GM19324 (cell line): ENCODE results near the gene NRK.
"Not testable (repeated sequence)": the region's sequence is repeated elsewhere in the genome, so short reads cannot be mapped to it uniquely, and the experiment has no call there.

Experiments used
- ATAC-seq: cut with Tn5 transposase; IDR thresholded peaks from one replicate; pipeline ENCODE4 v1.9.1; 2021; ENCODE audit warnings: mild to moderate bottlenecking, moderate library complexity; ENCODE audit not compliant: unreplicated experiment, low FRiP score

The NRK gene, protein sequence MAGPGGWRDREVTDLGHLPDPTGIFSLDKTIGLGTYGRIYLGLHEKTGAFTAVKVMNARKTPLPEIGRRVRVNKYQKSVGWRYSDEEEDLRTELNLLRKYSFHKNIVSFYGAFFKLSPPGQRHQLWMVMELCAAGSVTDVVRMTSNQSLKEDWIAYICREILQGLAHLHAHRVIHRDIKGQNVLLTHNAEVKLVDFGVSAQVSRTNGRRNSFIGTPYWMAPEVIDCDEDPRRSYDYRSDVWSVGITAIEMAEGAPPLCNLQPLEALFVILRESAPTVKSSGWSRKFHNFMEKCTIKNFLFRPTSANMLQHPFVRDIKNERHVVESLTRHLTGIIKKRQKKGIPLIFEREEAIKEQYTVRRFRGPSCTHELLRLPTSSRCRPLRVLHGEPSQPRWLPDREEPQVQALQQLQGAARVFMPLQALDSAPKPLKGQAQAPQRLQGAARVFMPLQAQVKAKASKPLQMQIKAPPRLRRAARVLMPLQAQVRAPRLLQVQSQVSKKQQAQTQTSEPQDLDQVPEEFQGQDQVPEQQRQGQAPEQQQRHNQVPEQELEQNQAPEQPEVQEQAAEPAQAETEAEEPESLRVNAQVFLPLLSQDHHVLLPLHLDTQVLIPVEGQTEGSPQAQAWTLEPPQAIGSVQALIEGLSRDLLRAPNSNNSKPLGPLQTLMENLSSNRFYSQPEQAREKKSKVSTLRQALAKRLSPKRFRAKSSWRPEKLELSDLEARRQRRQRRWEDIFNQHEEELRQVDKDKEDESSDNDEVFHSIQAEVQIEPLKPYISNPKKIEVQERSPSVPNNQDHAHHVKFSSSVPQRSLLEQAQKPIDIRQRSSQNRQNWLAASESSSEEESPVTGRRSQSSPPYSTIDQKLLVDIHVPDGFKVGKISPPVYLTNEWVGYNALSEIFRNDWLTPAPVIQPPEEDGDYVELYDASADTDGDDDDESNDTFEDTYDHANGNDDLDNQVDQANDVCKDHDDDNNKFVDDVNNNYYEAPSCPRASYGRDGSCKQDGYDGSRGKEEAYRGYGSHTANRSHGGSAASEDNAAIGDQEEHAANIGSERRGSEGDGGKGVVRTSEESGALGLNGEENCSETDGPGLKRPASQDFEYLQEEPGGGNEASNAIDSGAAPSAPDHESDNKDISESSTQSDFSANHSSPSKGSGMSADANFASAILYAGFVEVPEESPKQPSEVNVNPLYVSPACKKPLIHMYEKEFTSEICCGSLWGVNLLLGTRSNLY (N-terminal part only)

DNA sequence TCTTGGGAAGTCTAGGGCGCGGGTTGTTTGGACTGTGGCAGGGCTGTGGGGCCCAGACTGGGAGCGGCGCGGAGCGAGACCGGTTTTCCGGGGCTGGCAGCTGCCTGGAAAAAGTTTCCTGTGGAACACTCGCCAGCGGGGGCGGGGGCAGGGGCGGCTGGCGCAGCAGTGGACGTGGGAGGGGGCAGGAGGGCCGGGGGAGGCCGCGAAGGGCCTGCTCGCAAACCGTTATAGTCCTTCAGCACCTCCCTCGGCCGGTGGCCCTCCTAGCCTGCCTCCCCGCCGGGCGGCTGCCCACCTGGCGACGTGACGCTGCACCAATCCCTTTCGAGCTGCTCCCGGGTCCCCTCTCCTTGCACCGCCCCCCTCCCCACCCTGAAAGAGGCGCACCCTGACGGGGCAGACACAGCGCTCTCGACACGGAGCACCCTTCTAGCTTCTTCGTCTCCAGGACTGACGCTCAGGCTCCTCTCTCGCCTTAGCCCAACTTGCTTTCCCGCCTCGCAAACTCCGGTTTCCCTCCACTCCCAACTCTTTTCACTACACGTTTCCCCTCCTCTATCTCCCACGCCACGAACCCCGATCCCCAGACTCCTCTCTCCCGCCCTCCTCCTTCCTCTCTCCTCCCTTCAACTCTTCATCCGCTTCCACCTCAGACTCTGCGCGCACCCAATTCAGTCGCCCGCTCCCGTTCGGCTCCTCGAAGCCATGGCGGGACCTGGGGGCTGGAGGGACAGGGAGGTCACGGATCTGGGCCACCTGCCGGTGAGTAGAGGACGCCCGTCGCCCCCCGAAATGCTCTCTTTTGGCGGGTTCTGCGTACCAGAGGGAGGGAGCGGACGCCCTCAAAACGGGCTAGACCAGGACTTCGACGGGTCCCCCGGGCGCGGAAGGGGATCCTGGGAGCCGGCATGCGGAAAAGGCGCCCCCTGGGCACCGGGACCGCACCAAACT, at the start of gene NRK:
Gene NRK (plus strand): TSS at position 402 of the 954 bp plus-strand sequence. CDS start 307 bp downstream, at position 709.
- ATAC-seq: no peak

DNA sequence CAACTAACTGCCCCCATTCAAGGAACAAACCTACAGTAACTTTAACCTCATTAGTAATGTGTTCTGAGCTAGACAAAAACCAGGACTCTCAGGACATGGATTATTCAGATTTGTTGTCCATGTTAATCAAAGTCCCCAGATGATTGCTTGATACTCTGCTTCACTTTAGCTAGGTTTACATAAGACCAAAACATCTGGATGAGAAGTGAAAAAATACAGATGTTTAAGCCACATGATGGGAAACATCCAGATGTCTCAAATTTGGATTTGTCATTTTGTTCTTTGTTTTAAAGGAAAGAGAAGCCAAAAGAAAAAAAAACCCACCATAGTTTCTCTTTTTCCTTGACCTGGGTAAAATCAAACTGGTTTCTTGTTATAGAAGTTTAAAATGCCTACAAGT, 48.5 kb upstream of the NRK start:
- no peak for ATAC-seq

DNA sequence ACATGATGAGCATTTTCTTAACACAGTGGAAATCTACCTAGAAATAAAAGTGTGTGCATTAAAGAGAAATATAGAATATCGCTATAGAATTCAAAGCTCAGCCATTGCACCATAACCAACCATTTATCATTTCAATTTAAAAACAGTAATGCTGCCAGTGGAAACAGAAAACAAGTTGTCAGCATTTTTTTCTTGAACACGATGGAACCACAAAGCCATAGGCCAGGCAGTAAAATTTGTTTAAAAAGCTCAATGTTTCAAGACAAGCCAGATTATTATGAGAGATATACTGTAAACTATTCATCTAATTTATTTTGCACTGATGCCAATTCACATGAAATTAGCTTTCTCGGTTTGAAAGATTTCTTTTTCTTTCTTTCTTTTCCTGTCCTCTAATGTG, 46.7 kb upstream of the NRK start:
- ATAC-seq: no peak

DNA sequence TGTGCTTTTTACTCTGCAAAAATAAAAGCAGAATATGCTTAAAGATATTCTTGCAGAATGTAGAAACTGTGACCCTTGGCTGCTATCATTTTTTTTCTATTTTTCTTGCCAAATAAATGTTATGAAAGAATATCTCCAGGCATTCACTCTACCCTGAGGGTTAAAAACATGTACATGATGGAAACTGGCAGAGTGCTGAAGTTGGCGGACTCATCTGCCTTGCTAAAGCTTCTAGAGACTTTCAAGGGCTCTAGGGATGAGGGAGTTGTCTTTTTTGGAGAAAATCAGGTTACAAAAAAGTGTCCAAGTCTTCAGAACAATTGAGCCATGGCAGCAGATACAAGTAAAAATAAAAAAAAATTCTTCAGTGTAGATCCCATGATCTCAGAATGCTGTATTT, 40.5 kb upstream of the NRK start:
- no peak for ATAC-seq

DNA sequence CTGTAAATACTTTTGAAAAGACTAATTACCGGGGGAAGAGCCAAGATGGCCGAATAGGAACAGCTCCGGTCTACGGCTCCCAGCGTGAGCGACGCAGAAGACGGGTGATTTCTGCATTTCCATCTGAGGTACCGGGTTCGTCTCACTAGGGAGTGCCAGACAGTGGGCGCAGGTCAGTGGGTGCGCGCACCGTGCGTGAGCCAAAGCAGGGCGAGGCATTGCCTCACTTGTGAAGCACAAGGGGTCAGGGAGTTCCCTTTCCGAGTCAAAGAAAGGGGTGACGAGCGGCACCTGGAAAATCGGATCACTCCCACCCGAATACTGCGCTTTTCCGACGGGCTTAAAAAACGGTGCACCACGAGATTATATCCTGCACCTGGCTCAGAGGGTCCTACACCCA, 25.5 kb upstream of the NRK start:
- not testable (repeated sequence) for ATAC-seq

DNA sequence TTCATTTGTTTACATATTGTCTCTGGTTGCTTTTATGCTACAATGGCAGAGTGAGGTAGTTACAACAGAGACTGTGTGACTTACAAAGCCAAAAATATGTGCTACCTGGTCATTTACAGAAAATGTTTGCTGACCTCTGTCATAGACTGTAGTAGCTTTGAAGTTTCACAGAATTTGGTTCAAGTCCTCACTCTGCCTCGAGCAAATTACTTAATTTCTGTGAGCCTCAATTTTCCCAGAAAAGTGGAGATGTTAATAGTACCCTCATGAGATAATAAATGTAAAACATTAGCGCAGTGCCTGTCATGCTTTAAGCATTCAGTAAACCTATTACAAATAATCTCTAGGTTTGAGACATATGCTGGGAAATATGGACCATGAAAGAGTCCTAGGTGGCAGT, 18.4 kb upstream of the NRK start:
- ATAC-seq: no peak

DNA sequence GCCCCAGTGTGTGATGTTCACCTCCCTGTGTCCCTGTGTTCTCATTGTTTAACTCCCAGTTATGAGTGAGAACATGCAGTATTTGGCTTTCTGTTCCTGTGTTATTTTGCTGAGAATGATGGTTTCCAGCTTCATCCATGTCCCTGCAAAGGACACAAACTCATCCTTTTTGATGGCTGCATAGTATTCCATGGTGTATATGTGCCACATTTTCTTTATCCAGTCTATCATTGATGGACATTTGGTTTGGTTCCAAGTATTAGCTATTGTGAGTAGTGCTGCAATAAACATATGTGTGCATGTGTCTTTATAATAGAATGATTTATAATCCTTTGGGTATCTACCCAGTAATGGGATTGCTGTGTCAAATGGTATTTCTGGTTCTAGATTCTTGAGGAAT, 16.7 kb upstream of the NRK start:
- ATAC-seq: not testable (repeated sequence)

DNA sequence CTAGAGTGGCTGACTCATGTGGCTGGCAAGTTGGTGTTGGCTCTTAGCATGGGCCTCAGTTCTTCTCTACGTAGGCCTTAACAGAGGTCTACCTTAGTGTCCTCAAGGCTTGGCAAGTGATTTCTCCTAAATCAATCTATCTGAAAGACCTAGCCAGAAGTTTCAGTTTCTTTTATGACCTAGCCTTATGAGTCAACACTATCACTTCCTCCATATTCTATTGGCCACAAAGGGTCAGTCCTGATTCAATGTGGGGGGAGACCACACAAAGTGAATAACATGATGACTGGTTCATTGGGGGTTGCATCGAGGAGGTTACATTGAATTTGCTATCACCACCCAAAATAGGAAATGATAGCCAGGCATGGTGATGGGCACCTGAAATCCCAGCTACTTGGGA, 5.8 kb upstream of the NRK start:
- ATAC-seq: no peak

DNA sequence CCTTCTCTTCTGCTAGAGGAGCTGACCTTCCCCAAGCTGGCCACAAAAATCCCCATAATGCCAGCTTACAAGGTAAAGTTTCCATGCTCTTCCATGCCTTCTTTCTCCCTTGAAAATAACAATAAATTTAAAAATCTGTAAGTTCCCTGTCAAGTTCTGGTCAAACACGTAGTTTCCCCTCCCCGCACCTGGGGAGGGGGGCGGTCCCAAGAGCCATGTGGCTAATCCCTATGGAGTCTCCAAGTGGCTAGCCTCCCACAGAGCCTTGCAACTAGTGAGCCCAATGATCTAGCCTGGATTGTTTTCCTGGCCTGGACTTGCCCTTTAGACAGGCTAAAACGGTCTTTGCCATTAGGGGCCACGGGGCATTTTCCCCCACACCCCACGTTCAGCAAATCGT, 2.1 kb upstream of the NRK start:
- ATAC-seq: no peak

DNA sequence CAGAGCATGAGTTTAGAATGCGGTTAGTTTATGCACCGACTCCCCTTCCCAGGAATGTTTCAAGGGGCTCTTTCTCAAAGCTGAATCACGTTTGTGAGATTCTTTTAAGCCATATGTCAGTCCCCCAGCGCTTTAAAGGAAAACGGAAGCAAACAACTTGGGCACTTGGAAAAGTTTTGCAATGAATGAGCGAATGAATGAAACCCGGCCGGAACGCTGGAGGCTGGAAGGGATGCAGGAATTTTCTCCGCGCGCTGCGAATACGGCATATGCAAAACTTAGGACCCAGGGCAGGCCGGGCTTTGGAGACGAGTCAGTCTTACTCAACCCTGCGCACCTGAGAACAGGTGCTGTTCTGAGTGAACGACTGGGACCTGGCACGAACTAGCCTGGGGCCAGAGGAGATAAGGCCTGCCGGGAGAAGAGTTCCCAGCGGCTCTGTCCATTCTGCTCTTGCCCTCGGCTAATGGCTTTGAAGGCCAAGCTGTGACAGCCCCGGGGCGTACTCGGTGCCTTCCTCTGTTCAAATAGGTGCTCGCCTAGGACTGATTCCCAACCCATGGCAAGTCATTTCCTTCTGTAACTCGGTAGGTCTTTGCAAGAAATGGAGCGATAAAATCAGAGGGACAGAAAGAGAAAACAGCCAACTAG, 743 bp upstream of the NRK start:
- no peak for ATAC-seq

DNA sequence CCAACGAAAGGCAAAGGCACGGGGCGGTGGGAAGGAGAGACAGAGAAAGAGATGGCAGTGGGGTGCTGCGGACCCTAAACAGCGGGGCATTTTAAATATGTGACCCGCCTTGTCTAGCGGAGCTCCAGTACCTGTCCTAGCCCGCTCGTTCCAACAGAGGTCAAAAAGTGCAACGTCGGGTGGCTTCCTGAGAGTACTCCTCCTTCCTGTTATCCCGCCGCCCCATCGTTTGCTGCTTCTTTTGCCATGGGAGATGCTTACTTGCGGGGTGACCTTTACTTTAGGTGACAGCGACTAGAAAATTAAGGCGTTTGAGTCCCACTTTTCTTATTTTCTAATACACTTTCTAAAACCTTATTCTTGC, 735 bp downstream of the NRK start:
- ATAC-seq: no peak

DNA sequence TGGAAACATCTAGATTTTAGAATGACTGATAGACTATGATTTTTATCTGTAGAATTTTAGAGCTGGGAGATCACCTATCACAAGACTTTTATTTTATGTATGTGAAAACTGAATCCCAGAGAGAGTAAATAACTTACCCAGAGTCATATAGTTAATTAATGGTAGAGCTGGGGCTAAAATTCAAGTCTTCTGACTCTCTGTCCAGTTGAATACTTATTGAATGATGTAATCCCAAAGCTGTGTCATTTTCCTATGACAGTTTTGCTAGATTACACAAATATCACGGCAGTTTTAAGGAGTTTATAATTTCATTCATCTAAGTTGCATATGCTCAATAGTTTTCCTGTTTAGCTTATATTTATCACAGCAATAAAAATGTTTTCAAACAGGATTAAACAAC, 6.7 kb downstream of the NRK start:
- no peak for ATAC-seq

DNA sequence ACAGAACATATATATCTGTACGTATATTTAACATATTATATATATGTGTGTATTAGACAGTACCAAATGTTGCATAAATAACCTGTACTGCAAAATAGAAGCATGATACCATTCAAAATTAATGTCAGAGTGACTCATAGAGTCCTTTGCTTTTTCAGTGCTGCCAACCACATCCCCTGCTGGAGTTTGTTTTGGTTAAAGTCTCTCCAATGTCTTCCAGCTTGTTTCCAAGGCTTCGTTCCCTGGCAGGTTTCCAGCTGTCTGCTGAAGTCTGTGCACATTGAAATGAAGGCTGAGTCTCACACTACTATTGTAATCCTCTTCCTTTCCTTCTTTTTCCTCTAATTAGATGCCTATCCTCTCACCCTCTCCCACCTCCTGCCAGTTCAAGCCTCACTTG, 14.9 kb downstream of the NRK start:
- no peak for ATAC-seq

DNA sequence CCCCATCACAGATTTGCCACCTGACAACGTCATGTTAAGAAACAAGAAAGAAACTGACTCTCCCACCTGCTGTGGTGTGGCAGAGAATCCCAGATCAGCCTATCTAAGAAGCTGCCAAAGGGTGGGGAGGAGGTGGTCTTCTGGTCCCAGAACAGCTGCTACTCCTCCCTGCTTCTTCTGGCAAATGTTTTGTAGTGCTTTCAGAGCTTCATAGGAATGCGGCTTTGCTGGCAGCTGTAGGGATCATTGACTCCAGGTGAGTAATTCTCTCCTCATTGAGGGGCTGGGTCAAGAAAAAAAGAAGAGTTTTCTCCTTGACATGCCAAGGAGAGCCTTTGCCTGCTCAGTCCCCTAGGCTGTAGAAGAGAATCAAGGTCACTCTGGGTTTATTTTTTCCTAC, 23.3 kb downstream of the NRK start:
- ATAC-seq: no peak

DNA sequence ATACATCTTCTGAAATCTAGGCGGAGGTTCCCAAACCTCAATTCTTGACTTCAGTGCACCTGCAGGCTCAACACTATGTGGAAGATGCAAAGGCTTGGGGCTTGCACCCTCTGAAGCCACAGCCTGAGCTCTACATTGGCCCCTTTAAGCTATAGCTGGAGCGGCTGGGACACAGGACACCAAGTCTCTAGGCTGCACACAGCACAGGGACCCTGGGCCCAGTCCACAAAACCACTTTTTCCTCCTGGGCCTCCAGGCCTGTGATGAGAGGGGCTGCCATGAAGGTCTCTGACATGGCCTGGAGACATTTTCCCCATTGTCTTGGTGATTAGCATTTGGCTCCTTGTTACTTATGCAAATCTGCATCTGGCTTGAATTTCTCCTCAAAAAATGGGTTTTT, 27.8 kb downstream of the NRK start:
- ATAC-seq: not testable (repeated sequence)

DNA sequence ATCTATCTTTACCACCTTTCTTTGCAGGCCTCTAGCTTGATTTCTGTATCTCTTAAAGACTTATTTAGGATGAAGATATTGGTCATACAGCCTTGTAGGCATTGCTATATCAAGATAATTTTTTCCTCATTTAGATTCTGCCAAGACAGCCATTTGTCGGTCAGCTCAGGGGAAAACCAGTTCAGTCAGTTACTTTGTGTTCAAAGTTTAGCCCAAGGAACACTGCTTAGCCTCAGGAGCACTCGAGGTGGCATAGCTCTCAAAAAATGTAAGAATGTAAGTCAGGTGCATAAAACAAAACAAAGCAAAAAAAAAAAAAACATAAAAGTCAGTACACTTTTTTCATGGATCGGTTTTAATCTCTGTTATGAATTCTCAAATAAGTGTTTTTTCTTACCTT, 43.4 kb downstream of the NRK start:
- ATAC-seq: no peak

DNA sequence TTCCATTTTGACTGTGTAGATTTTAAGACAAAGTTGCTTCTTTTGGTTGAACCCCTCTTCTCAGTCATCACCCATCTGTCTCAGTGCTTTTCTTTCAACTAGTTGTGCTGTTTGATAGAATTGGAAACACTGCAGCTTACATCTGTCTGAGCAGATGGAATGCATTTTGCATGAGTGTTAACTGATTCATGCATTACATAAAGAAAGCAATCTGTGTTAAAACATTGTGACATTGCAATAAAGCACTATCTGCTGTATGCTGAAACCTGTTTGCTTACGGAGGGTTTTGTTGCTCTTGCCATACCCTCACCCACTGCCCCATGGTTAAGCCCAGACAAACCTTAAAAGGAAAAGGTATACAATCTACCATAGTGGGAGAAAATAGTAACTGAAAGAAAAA, 47.4 kb downstream of the NRK start:
- ATAC-seq: no peak

DNA sequence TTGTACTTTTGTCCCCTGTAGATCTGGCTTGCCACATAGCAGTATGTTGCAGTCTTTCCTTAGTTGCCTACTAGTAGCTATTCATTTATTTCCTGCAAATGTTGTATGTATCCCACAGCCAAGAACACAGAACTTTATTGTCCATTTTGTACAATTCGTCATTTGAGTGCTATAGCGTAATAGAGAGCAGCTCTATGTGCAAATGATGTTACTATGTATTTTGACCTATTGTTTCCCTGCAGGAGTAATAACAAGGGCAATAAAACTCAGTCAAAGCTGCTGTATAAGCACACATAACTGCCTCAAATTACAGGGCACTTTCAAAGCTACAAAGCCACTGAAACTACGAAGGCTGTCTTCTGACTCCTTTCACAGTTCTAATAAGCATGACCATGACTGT, 48.1 kb downstream of the NRK start:
- ATAC-seq: no peak

DNA sequence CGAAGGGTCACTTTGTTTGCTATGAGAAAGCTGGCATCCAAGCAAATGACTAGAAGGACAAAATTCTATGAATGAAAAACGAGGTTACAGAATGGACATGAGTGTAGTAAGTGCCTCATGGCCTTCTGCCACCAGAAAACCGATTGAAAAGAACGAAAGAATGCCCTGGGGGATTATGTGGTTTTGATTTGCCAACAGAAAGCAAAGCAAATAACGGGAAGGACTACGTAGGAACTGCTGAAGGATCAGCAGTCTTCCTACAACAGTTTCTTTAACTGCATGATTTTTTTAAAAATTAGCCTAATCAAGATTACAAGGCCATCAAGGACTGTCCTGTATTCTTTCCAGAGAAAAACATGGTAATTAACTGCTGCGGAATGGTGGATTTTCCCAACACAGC, 50.6 kb downstream of the NRK start:
- no peak for ATAC-seq

DNA sequence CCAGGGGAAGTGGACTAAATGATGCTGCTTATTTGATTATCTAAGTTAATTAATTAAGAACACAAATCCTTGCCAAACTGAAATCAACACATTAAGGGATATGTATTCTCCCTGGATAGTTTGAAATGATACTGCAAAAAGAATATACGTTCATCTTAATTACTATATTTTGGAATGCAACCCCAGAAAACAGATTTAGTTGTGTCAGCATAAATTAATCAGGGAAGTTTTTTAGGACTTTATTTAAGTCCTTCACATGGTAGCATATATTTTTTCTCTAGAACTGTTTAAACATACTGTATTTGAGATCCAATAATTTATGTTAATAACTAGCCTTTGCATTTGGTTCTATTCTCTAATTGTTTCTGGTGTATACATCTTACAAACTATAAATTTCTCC, 52.5 kb downstream of the NRK start:
- no peak for ATAC-seq
